ENCODE measurements around the gene PPME1. TPM values are rescaled to one million over a fixed set of nuclear protein-coding genes. Genes with fewer than 3 reads are reported as not detected.

Gene PPME1
- total and polyA plus RNA-seq, 9 of the 15 experiments (the other 6 are each of a cell fraction or from before 2014, with no cell fraction given), result 9.8 to 81.7 (median 37.6) TPM

GRCh38 chr11:74138021-74138420 lies 33.1 kb upstream of the PPME1 start:
- H3K4me1 ChIP-seq (replicated peaks in 1 of 2; ENCODE audit: control insufficient read depth in 2 of 2, insufficient read depth in 2 of 2, low read length in 2 of 2), result peaks cover 0 to 21% of the 10 kb centered on the region in 2 experiments; a peak in 2 of 5 replicates
- 67% methylated on average over 2 of the region's 2 CpGs for WGBS (ENCODE audit: insufficient coverage, low coverage, missing lambda C conversion rate)
- peak overlapping the region; percentile 69 for H3K27ac ChIP-seq (ENCODE audit: extremely low read depth, low read depth, low read length)
- CTCF ChIA-PET (ENCODE audit: low intra/inter-chr PET ratio), result no interaction called here
- in situ Hi-C loops (cut with MboI) (no loop called here), intact Hi-C loops (cut with micrococcal nuclease) (no loop called here)
- H3K9me1 ChIP-seq (ENCODE audit: control insufficient read depth, insufficient read depth, low read length), result no peaks in the 10 kb centered on the region
- peak overlapping the region in 1 of 2 experiments; percentile 37; a peak in 2 of 4 replicates for H3K9ac ChIP-seq (ENCODE audit: insufficient read depth in 1 of 2, low read depth in 2 of 2, low read length in 2 of 2)
- no TSS peak for BruUV-seq (replicated peaks)
- FAIRE-seq (no peak), ATAC-seq (no peak; the same call in 2 of the 3 replicates), DNase-seq (ENCODE audit: extremely low read depth in 1 of 4, low spot score in 3 of 4) (no peak)
- H3K4me3 ChIP-seq, result no peak overlapping the region
- peaks cover 35% of the 10 kb centered on the region for H3K36me3 ChIP-seq (ENCODE audit: control insufficient read depth, insufficient read depth, low read length)
- no peaks in the 10 kb centered on the region for H3K9me3 ChIP-seq (replicated peaks; ENCODE audit: control insufficient read depth, insufficient read depth, low read depth, low read length)
- peak overlapping the region; percentile 11; the same call in 1 of the 2 replicates for H3K4me2 ChIP-seq (ENCODE audit: insufficient read depth, low read length)
- 0 out of 2 replicates have a peak overlapping the region, but pooled peaks have one; percentile 58 for H2AFZ ChIP-seq (ENCODE audit: low read depth, low read length)
- H4K20me1 ChIP-seq (replicated peaks; ENCODE audit: control insufficient read depth, insufficient read depth, low read length), result no peaks in the 10 kb centered on the region
- POLR2A ChIA-PET, result interaction anchor here (3.6 kb wide), 1 partner anchor 11 kb away, joined by 14 read pairs; no protein-coding TSS in a partner anchor
- H3K79me2 ChIP-seq (ENCODE audit: control insufficient read depth, insufficient read depth, low read length), result no peaks in the 10 kb centered on the region
- H3K27me3 ChIP-seq (ENCODE audit: control insufficient read depth in 2 of 2, insufficient read depth in 2 of 2, low read length in 2 of 2), result no peaks in the 10 kb centered on the region
- TF ChIP-seq ZNF592 (IDR thresholded peaks at IDR 0.05) (no peak), ZNF232 (CRISPR knock-in tag; IDR thresholded peaks at IDR 0.05) (no peak), BHLHE40 (IDR thresholded peaks at IDR 0.05; ENCODE audit: low read length) (no peak), TOE1 (IDR thresholded peaks at IDR 0.05; ENCODE audit: borderline replicate concordance) (no peak), TOE1 (CRISPR knock-in tag; IDR thresholded peaks at IDR 0.05; ENCODE audit: borderline replicate concordance, low read depth) (no peak), PURB (CRISPR knock-in tag; IDR thresholded peaks at IDR 0.05; ENCODE audit: low read depth) (no peak), BRF1 (IDR thresholded peaks at IDR 0.05; ENCODE audit: borderline replicate concordance, extremely low read depth, insufficient read length) (no peak), SP2 (IDR thresholded peaks at IDR 0.05; ENCODE audit: extremely low read depth, low read depth, low read length, poor library complexity, severe bottlenecking) (no peak), E2F5 (CRISPR knock-in tag; IDR thresholded peaks at IDR 0.05) (no peak), CREB3L1 (IDR thresholded peaks at IDR 0.05; ENCODE audit: borderline replicate concordance, low read depth) (no peak), CBFA2T2 (conservative IDR thresholded peaks at IDR 0.05) (no peak), ZNF639 (CRISPR knock-in tag; conservative IDR thresholded peaks at IDR 0.05 in 1 of 2, IDR thresholded peaks at IDR 0.05 in 1 of 2) (no peak)
